ENCODE data around the gene ATAD5.
A peak's percentile ranks its signal among the peaks of the same experiment; 100 is the strongest.
"Not testable (repeated sequence)": the region's sequence is repeated elsewhere in the genome, so short reads cannot be mapped to it uniquely, and the experiment has no call there.

ATAD5 gene

GRCh38 chr17:30831663-30832437 is at the start of gene ATAD5:
Gene ATAD5, plus strand, starts transcription at chr17:30831966. Its CDS starts 382 bp downstream, at chr17:30832348.
- peak; percentile 87 for DNase-seq (ENCODE audit: low read depth)

- no peak for DNase-seq (ENCODE audit: low read depth)
Observed at GRCh38 chr17:30782206-30782605, 49.6 kb upstream of the ATAD5 start.

- no peak for DNase-seq (ENCODE audit: low read depth)
Observed at GRCh38 chr17:30788918-30789317, 42.8 kb upstream of the ATAD5 start.

GRCh38 chr17:30790279-30790678 is 41.5 kb upstream of the ATAD5 start:
- no peak for DNase-seq (ENCODE audit: low read depth)

GRCh38 chr17:30793282-30793977 is 38.3 kb upstream of the ATAD5 start:
- DNase-seq (ENCODE audit: low read depth) = no peak

- no peak for DNase-seq (ENCODE audit: low read depth)
Observed at GRCh38 chr17:30794372-30794771, 37.4 kb upstream of the ATAD5 start.

- DNase-seq (ENCODE audit: low read depth) = no peak
Observed at GRCh38 chr17:30796016-30796415, 35.8 kb upstream of the ATAD5 start.

GRCh38 chr17:30801671-30802070 is 30.1 kb upstream of the ATAD5 start:
- DNase-seq (ENCODE audit: low read depth) = no peak

DNA sequence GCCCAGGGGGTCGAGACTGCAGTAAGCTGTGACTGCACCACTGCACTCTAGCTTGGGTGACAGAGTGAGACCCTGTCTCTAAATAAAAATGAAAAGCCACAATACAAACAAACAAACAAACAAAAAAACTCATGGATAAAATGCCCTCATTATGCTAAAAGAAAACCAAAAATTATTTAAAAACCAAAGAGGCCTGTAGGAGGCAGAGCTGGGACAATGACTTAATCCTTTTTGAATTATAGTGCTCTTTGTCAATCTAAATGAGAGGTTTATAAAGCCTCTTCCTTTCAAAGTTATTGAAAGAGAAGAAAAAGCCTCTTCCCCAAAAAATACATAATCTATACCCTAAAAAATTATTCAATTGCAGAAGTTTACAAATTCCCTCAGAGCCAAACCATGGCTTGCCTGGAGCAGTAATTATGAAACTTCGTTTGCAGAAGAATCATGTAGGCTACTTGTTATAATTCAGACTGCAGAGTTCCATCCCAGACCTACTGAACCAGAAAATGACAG is 25.8 kb upstream of the ATAD5 start:
- no peak for DNase-seq (ENCODE audit: low read depth)

DNA sequence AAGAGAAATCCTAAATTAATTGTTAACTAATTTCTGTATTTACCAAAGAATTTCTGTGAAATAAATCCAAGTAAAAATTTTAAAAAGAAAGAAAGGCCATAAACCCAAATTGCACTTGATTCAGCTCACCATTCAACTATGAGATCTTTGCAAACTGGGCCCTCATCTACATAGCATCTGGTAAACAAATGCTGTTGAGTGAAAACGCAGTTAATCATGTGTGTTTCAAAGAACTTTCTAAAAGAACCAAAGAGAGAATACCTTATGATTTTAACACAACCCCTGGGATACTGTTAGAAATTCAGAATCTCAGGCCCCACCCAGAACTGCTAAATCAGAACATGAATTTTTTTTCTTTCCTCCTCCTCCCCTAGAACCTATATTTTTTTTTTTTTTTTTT is 23.9 kb upstream of the ATAD5 start:
- DNase-seq (ENCODE audit: low read depth) = no peak

DNA sequence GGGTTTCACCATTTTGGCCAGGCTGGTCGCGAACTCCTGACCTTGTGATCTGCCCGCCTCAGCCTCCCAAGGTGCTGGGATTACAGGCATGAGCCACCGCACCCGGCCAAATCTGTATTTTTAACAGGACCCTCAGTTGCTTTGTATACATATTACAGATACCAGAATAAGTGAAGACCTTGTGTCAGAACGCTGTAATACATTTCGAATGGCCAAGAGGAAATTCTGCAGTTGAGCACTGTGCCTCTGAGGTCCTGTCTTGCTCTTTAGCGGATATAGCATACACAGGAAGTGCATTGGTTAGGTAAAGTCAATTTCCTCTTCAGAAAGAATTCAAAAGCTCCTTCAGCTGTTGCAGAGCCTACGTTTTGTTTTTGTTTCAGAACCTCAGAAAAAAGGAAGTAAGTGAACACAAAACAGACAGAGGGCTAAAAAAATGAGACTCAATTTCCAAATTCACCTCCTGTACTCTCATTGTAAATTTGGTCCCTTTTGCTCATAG is 22.9 kb upstream of the ATAD5 start:
- DNase-seq (ENCODE audit: low read depth) = no peak

GRCh38 chr17:30809867-30810266 is 21.9 kb upstream of the ATAD5 start:
- no peak for DNase-seq (ENCODE audit: low read depth)

- no peak for DNase-seq (ENCODE audit: low read depth)
Observed at GRCh38 chr17:30812218-30813177, 19.3 kb upstream of the ATAD5 start.

DNA sequence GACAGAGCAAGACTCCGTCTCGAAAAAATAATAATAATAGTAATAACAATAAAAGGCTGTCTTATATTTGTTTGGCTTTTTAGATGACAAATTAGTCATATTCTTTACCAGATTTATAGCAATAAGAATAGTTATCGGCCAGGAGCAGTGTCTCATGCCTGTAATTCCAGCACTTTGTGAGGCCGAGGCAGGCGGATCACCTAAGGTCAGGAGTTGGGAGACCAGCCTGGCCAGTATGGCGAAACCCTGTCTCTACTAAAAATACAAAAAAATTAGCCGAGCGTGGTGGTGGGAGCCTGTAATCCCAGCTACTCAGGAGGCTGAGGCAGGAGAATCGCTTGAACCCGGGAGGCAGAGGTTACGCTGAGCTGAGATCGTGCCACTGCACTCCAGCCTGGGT is 17.5 kb upstream of the ATAD5 start:
- DNase-seq (ENCODE audit: low read depth) = not testable (repeated sequence)

DNA sequence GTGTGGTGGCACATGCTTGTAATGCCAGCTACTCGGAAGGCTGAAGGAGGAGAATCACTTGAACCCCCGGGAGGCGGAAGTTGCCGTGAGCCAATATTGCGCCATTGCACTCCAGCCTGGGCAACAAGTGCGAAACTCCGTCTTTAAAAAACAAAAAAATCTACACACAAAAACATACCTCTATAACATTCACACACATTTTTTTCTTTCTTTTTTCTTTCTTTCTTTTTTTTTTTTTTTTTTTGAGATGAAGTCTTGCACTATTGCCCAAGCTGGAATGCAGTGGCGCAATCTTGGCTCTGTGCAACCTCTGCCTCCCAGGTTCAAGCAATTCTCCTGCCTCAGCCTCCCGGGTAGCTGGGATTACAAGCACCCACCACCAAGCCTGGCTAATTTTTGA is 16.9 kb upstream of the ATAD5 start:
- DNase-seq (ENCODE audit: low read depth) = not testable (repeated sequence)

- DNase-seq (ENCODE audit: low read depth) = no peak
Observed at GRCh38 chr17:30816165-30816564, 15.6 kb upstream of the ATAD5 start.

GRCh38 chr17:30819971-30820705 is 11.6 kb upstream of the ATAD5 start:
- DNase-seq (ENCODE audit: low read depth) = no peak

GRCh38 chr17:30821871-30822723 is 9.7 kb upstream of the ATAD5 start:
- no peak for DNase-seq (ENCODE audit: low read depth)

DNA sequence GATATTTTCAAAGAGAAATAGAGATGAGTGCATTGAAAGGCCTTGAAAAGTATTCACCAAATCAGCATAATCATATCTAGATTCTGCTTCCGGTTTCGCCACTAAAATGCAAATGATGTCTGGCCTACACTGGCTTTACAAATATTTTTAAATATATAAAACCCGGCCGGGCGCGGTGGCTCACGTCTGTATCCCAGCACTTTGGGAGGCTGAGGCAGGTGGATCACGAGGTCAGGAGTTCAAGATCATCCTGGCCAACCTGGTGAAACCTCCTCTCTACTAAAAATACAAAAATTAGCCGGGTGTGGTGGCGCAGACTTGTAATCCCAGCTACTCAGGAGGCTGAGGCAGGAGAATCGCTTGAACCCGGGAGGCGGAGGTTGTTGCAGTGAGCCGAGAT is 8.8 kb upstream of the ATAD5 start:
- DNase-seq (ENCODE audit: low read depth) = not testable (repeated sequence)

GRCh38 chr17:30823421-30823820 is 8.3 kb upstream of the ATAD5 start:
- DNase-seq (ENCODE audit: low read depth) = no peak
